GM12892 (cell line): ENCODE data around the gene CACNA2D3.

ENCODE experiments used
- POLR2A ChIP-seq: IDR thresholded peaks from 2 replicates; pipeline ENCODE4 v1.6.1; 2011; ENCODE audit warnings: low read depth, low read length, control low read depth
- TAF1 ChIP-seq: IDR thresholded peaks from 2 replicates; pipeline ENCODE4 v1.6.1; 2011; ENCODE audit warnings: low read depth, mild to moderate bottlenecking, control low read depth, low read length, borderline replicate concordance

DNA sequence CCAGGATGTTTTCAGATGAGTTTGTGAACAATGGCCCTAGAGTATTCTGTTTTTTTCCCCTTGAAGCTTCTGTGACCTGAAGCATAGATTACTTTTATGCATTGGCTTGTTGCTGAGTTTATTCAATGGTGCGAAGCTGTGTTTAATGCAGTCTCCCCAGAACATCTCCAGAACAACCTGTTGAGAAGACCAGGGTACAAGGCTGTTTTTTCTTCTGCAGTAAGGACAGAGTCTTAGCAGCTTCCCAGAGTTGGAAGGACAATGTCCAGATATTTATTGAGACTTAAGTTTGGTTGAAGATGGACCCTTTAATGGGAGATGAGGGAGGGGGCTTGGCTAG is 509.9 kb downstream of the CACNA2D3 start:
- no peak for TF ChIP-seq POLR2A
- no peak for TF ChIP-seq TAF1
